Stimulated activated CD8-positive, alpha-beta memory T cell treated with anti-CD3 and anti-CD28 coated beads, Interleukin-7, amount 100 ng/mL, for 1 hour (primary cell): Measurements from ENCODE around the gene TMED4.
A peak's percentile ranks its signal among the peaks of the same experiment; 100 is the strongest.

Experiments used
- DNase-seq, 2 donors: peaks; one replicate each; pipeline ENCODE4 v3.0.0-alpha.2; 2020; ENCODE audit warnings: low read depth in 2 of 2

The TMED4 gene

DNA sequence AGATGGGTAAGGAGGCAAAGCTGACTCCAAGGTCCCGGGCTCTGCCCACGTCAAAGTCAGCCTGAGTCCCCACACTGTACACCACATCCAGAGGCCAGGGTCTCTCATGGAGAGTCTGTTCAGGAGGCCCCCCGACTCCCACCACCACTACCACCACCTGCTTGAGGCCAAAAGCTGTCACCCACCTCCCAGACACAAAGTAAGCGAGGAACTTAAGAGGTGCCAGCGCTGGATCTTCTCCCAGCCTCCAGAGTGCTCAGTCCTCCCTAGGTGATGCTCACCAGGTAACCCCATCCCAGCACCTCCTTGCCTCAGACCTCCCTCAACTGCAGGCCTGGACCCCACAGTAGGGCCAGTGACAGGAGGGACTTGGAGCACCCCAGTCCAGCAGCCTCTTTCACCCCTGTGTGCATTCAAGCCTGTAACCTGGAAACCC, 41.4 kb downstream of the TMED4 start:
- no peak for DNase-seq

DNA sequence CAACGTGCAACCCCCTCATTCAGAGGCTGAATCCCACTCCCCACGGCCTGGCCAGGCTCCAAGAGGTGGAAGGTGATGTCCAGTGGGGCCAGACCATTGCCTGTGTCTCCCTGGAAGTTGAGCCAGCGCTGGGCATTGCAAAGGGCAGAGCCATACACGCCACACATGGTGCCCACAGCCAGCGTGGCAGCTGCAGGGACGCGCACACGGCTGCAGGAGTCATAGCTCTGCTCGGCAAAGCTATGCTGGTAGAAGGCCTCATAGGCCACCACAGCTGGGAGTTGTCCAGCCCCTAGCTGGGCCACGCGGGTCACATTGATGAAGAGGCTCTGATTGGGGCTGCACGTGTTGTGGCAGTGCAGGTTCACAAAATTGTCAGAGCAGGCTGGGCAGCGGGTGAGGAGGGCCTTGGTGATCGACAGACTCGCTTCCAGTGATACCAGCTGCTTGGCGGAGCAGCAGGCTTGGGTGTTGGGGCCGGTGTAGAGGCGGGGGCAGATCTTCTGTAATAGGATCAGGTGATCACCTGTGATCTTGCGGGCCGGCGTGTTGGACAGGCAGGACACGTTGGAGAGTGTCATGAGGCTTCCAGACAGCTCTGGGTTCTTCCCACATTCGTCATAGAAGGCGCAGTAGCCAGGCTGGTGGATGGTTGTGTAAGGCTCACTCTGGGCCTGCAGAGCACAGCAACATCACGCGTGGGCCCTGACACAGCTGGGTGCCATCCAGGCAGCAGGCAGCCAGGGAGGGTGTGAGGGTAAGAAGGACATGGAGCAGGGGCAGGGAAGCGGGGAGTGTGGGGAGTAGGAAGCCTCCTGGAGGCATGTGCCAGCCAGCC, 42.1 kb downstream of the TMED4 start:
- DNase-seq: no peak

DNA sequence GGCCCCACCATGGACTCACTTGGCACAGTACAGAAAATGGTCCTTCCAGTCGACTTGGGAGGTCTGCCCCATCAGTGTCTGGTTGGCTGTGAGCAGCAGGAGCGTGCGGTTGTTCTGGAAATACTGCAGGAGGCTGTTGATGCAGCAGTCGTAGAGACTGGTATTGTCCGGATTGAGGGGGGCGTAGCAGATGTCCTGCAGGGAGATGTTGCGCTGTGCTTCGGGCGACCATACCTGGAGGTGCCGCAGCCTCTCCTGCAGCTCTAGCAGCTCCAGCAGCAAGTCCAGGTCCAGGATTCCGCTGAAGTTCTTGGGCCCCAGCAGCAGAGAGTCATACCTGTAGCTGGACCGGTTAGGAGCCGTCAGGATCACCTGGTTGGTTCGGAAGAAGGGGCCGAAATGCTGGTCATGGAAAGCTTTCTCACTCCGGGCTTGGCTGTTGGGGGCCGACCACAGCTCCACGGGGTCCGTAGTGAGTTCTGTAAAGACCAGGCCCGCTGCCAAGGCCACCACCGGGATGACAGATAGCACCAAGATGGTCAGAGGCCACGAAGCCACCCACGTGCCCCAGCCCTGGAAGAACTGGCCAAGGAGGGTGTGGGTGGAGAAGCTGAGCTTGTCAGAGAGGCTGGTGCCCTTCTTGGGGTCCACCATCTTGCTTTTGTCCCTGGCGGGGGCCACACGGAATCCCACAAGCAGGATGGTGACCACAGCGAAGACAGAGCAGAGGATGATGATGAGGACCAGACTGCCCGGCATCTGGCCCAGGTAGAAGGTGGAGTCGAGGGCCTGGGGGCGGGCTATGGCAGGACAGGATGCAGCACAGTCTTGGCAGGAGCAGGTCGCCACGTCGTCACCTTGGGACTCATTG, 43.0 kb downstream of the TMED4 start:
- no peak for DNase-seq

DNA sequence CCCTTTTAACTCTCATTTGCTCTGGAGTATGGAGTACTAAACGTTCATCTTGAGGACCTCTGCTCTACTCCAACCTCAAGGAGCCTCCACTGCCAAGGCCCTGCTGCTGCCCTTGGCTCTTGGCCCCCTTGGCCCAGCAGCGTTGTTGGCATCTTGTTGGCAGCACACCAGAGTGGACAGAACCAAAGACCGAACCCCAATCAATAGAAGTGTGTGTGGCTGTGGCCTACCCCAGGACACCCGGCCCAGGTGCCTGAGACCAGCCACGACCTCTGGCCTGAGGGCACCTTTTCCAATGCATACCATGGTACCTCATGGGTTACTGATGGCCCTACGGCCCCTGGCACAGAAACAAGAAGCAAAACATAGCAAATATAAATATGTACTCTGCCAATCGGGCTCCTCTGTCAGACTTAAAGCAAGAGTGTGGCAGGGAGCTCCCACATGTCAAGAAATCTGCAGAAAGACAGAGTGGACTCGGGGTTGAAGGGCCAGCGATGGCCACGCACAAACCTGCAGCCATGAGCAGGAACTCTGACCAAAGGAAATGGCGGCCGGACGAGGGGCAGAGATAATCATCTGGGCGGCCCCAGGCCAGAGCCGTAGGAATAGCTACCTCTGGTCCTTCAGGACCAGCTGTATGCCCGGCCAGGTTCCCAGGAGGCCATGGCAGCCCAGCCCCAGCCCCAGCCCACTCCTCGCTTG, 43.8 kb downstream of the TMED4 start:
- DNase-seq: no peak

DNA sequence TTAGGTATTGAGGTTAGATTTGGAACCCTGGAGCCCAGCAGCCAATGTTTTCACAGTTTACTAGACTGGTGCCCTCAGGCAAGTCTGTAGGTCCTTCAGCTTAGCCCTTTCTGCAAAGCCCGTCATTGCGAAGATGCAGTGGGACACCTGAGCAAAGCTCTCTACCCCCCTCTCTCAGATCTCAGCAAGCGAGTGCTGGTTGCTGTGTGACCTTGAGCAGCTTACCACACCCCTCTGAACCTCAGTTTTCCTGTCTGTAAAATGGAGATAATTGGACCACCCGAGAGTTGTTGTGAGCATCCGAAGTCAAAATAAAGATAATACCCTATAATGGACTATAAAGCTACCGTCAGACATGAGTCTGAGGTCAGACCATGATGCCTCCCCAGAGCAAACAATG, 44.6 kb downstream of the TMED4 start:
- no peak for DNase-seq

DNA sequence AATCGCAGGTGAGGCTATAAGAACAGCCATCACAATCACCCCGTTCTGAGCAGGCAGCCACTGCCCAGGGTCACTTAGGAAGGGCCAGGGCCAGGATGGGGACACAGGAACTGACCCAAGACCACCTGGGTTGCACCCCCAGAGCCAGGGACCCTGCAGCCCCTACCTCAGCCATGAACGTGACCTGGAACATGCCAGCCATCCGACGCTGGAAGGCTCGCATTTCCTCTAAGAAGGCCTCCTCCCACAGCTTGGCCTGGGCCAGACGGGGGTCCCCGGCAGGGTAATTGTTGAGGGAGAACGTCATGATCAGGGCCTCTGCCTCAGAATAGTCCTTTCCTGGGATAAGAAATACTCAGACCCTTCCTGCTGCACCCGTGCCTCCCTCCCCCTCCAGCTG, 45.9 kb downstream of the TMED4 start:
- no peak for DNase-seq

DNA sequence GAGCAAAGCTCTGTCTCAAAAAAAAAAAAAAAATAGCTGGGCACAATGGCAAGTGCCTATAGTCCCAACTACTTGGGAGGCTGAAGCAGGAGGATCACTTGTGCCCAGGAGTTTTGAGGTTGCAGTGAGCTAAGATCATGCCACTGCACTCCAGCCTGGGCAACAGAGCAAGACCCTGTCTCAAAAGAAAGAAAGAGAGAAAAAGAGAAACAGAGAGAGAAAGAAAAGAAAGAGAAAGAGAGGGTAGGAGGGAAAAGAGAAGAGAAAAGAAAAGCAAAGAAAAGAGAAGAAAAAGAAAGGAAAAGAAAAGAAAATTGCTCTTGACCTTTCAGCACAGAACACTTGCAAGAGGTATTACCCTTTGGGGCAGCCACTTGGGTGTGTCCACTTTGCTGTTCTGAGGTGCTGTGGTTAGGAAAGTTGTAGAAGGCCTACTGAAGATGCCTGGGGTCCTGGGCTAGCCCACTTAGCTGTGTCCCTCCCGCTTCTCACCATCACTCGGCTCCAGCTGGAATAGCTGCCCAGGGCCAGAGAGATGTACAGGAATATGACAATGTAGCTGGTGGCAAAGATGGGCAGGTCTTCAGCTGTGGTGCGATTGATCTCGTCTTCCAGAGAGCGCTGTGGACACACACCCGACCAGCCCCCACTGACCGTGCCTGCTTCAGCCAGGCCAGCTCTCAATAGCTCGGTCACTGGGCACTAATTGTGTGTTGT, 46.5 kb downstream of the TMED4 start:
- DNase-seq: no peak

DNA sequence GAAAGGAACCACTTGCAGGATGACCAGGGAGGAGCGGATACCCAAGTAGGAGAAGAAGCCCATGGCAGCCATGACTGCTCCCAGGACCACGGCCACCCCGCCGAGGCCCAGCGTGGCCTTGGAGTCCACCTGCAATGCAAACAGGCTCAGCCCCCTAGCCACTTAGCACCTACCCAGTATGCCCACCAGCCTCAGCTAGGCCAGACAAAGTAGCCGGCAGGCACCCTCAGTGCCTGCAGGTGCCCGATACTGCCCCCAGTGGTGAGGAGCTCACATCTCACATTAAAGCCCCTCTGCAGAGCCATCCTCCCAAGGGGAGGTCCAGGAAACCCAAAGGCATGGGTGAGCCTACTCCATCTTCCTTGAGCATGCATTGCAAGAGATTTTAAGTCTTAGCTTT, 47.5 kb downstream of the TMED4 start:
- peak in 1 of 2 donors; percentile 3 for DNase-seq

DNA sequence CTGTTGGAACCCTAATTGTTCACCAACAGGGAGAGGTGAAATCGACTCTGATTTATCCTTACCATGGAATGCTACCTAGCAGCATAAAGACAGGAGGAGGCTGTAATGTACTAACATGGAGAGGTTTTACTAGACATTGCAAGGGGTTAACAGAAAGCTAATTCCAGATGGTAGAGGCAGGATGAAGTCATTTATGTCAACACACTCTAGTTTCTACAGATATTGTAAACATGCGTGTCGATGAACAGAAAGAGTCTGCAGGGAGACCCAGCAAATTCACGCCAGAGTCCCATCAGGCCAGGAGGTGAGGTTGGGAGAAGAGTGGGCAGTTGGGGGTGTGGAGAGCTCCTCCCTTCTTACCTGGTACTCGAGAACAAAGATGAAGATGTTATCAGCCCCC, 47.9 kb downstream of the TMED4 start:
- DNase-seq: no peak

DNA sequence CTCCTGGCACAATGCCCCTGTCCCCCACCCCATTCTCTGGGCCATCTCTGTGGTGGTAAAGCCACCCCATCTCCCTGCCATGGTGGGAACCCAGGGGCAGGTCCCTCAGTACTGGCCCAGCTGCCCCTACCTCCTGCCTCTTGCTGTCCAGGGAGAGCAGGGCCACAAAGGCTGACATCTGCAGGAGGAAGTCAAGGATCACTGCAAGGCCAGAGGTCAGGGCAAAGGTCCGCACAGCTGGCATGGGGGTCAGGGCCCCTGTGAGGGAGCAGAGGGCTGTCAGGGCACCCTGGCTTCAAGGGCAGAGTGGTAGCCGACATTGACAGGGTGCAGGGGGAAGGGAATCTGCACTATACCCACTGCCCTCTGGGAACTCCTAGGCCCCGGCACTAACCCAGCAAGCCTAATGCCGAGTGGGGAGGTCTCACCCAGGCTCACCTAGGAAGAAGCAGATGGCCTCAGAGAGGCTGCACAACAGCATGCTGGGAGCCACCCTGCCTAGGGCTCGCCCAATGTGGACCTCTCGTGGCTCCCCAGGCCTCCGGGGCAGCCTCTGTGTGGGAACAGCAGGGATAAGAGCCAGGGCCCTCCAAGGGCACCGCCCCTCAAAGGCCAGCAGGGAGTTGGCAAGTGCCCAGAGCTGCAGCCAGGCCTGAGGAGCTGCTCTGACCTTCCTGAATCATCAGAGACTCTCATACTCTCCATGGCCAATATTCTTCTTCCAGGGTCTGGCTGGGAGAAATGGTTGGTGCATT, 48.6 kb downstream of the TMED4 start:
- no peak for DNase-seq

DNA sequence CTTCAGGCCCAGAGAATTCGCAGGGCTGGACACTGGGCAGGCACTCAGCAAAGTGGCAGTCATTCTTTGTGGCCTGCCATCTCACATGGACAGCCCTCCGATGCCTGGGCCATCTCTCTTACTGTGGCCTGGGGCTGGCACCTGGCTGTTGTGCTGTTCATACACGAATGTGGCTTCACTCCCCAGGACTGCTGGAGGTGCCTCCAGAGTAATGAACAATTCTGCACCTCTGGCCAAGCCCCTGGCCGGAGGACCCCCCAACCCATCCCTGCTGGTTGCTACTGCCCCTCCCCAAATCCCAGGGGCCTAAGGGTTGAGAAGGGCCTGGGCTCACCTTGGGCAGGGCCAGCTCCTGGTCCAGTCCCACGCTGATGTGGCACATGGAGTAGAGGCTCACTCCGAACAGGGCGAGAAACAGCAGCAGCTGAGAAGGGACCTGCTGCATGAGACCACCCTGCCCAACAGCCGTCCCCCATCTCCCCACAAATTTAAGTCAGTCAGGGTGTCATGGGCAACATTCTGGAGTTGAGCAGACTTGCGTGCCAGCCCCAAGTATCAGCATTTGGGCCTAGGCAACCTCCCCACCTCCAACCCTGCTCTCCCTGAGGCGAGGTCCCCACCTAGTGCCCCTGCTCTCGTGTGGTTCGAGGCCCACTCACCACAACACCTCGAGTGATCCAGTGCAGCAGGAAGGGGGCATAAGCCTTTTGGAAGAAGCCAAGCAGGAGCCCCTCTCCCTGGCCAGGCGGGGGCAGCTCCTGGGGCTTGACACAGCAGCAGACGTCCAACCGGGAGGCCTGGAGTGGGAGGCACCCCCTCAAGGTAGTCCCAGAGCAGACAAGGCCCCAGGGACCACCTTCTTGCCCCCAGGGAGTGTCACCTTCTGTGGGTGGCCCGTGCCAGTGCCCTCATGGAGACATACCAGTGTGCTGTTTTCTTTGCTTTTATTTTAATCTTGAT, 50.3 kb downstream of the TMED4 start:
- no peak for DNase-seq

DNA sequence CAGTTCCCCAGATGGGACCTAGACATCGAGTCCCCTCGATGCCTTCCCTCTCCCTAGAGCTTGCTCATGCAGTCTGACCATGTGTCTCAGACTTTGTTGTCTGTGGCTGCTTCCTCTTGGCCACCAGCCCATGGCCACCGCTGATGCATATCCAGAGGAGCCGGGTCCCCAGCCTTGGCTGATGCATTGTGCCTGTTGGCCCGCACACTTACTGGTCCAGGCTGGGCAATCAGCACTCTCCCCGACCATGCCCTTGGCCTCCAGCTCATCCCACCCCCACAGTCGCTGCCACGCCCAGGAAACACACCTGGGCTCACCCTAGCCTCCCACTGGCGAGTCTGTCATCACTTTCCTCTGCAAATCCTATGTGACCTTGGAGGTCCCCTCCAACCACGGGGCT, 51.0 kb downstream of the TMED4 start:
- no peak for DNase-seq
